Activated CD8-positive, alpha-beta memory T cell treated with anti-CD3 and anti-CD28 coated beads, Interleukin-2, amount 50 U/mL, for 1 hour (primary cell): ENCODE data around the gene R3HCC1L.
"Not testable (repeated sequence)": the region's sequence is repeated elsewhere in the genome, so short reads cannot be mapped to it uniquely, and the experiment has no call there.

Experiments
- DNase-seq: peaks from one replicate; pipeline ENCODE4 v3.0.0-alpha.2; 2020; ENCODE audit errors: extremely low read depth

The R3HCC1L gene

GRCh38 chr10:98172495-98172894 is 38.0 kb downstream of the R3HCC1L start:
- no peak for DNase-seq

GRCh38 chr10:98173260-98173659 is 38.8 kb downstream of the R3HCC1L start:
- DNase-seq = no peak

GRCh38 chr10:98182351-98182915 is 48.0 kb downstream of the R3HCC1L start:
- DNase-seq = not testable (repeated sequence)

GRCh38 chr10:98186681-98187080 is 52.2 kb downstream of the R3HCC1L start:
- no peak for DNase-seq

- DNase-seq = not testable (repeated sequence)
Observed at GRCh38 chr10:98190773-98191172, 56.3 kb downstream of the R3HCC1L start.

GRCh38 chr10:98193037-98193436 is 58.6 kb downstream of the R3HCC1L start:
- DNase-seq = no peak

GRCh38 chr10:98194633-98195032 is 60.2 kb downstream of the R3HCC1L start:
- DNase-seq = no peak

GRCh38 chr10:98195120-98195519 is 60.7 kb downstream of the R3HCC1L start:
- DNase-seq = no peak

- DNase-seq = no peak
Observed at GRCh38 chr10:98196985-98197384, 62.5 kb downstream of the R3HCC1L start.

GRCh38 chr10:98201760-98202159 is 67.3 kb downstream of the R3HCC1L start:
- DNase-seq = no peak

- no peak for DNase-seq
Observed at GRCh38 chr10:98202378-98202777, 67.9 kb downstream of the R3HCC1L start.

GRCh38 chr10:98205351-98205750 is 70.9 kb downstream of the R3HCC1L start:
- DNase-seq = no peak

GRCh38 chr10:98208925-98209324 is 74.5 kb downstream of the R3HCC1L start:
- no peak for DNase-seq

GRCh38 chr10:98209441-98209840 is 75.0 kb downstream of the R3HCC1L start:
- DNase-seq = no peak

GRCh38 chr10:98212196-98212595 is 77.7 kb downstream of the R3HCC1L start:
- no peak for DNase-seq

- no peak for DNase-seq
Observed at GRCh38 chr10:98213740-98214139, 79.3 kb downstream of the R3HCC1L start.

GRCh38 chr10:98215373-98215772 is 80.9 kb downstream of the R3HCC1L start:
- DNase-seq = no peak

GRCh38 chr10:98217801-98218200 is 83.3 kb downstream of the R3HCC1L start:
- DNase-seq = no peak

- no peak for DNase-seq
Observed at GRCh38 chr10:98223874-98224273, 89.4 kb downstream of the R3HCC1L start.

- no peak for DNase-seq
Observed at GRCh38 chr10:98224509-98224908, 90.1 kb downstream of the R3HCC1L start.

GRCh38 chr10:98224996-98225395 is 90.5 kb downstream of the R3HCC1L start:
- DNase-seq = no peak

GRCh38 chr10:98226508-98227144 is 92.2 kb downstream of the R3HCC1L start:
- no peak for DNase-seq

- DNase-seq = not testable (repeated sequence)
Observed at GRCh38 chr10:98227713-98228112, 93.3 kb downstream of the R3HCC1L start.

- DNase-seq = not testable (repeated sequence)
Observed at GRCh38 chr10:98228266-98228665, 93.8 kb downstream of the R3HCC1L start.
